Fibroblast of skin of right quadriceps (primary cell): Measurements from ENCODE around the gene CHN2.

Source experiments
- DNase-seq: peaks from one replicate; pipeline ENCODE4 v3.0.0-alpha.2; 2013

CHN2 gene

DNA sequence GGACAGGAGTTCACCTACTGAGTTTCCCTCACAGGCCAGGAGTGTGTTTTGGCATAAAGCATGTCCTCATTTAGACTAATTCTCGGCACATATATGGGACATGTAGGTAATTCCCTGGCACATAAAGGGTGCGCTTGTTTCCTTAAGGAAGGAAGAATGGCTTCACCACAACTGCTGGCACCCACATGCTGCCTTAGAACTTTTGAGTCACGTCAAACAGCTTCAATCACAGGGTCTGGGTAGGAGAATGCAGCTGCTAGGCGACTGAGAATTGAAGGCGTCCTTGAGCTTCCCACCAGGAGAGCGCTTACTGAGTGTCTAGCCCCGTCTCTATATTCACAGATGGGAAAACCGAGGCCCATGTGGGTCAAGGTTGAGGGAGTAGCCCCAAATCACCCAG is 146.1 kb downstream of the CHN2 start:
- DNase-seq = no peak

DNA sequence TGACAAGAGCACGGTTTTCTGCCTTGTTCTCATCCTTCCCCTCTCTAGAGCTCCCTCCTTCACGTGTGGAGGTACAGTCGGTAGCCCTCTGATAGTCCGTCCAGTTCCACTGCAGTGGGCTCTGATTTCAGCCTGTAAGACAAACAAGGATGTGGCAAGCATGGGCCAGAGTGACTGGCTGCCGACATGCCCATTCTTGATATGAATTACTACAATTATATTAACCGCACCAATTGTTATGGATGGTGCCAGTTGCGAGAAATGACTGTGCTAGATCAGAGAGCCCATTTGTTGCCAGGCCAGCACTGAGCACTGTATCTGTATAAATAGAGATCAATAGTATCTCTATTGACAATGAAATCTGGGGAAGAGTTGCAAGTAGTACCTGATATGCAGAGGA is 146.6 kb downstream of the CHN2 start:
- DNase-seq = no peak

GRCh38 chr7:29342761-29343160 is 148.2 kb downstream of the CHN2 start:
- DNase-seq = peak; percentile 63

- no peak for DNase-seq
Measured at GRCh38 chr7:29343399-29343798, 148.8 kb downstream of the CHN2 start.

GRCh38 chr7:29344334-29344978 is 149.9 kb downstream of the CHN2 start:
- DNase-seq = no peak

- peak; percentile 6 for DNase-seq
Measured at GRCh38 chr7:29345590-29345989, 151.0 kb downstream of the CHN2 start.

DNA sequence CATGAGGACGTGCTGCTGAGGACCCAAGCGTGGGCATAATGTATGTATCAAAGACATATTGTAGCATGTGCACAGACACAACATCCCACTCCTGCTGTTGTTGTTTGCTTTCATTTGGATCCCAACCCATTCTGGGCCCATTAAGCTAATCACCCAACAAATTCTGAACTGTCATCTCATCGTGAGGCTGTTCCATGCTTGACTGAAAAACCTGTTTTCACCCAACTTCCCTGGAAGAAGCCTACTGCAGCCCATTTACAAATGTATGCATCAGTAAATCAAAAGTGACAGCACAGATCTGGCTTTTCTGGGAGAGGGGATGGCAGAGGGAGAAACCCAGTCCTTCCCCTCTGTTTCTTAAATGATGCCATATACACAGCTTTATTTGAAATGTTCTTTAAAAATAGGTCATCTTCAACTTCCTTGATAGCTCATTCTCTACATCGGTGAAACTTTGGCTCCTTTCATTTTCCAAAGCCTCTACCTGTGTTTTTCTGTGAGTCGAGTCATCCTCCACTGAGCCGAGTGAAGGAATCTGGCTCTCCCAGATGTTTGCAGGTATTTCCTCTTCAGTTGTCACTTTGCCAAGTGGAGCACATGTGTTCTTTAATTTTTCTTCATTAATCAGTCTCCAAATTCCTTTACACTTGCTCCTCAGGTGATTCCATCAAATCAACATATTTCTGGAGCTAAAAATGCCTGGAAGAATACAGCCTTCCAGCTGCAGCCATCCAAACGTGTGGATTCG is 151.8 kb downstream of the CHN2 start:
- no peak for DNase-seq

- no peak for DNase-seq
Measured at GRCh38 chr7:29349362-29349761, 154.8 kb downstream of the CHN2 start.

DNA sequence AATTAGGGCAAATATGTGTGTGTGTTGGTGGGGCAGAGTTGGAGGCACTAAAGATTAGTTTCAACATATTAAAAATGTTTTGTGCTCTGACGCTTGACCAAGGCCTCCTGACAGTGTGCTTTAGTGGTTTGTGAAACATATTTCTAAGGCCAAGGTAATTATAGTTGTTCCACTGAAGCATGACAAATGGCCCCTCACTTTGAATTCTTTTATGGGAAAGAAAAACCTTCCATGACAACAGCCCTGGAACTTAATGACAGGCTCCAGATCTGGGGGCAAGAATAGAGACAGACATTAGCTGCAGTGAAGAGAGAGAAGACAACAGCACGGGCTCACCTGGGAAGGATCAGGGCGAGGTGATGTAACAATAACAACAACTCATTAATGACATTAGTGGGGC is 155.8 kb downstream of the CHN2 start:
- DNase-seq = no peak

DNA sequence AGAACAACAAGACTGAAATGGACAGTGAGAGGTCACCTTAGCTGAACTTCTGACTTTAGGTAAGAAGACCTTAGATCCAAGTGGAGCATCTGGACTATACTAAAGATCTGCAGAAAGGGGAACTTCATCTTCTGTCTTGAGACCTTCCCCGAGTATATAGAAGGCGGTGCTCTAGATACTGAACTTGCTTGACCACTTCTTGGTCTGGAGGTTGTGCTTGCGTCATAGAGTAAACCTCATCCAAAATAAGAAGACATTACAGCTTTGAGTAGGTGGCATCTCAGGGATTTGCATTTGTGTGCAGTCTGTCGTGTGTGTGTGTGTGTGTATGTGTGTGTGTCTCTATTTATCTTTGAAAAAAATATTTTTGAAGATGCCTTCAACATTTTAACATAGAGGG is 157.5 kb downstream of the CHN2 start:
- DNase-seq = no peak

DNA sequence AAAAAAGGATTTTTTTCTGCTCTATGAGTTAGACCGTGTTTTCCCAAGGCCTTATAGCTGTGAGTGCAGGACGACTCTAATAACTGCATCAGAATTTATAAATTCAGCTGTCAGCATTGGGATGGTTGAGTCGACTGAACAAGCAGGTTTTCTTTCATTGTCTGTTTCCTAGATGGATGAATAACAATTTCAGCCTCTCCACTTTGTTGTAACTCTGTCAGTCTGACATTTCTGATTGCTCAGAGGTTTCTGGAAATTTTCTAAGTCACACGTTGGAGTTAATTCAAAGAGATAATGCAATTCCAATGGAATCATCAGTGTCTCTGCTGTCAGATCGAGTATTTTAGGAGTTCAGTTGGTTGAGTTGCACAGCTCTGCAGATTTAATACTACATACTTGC is 159.2 kb downstream of the CHN2 start:
- no peak for DNase-seq

DNA sequence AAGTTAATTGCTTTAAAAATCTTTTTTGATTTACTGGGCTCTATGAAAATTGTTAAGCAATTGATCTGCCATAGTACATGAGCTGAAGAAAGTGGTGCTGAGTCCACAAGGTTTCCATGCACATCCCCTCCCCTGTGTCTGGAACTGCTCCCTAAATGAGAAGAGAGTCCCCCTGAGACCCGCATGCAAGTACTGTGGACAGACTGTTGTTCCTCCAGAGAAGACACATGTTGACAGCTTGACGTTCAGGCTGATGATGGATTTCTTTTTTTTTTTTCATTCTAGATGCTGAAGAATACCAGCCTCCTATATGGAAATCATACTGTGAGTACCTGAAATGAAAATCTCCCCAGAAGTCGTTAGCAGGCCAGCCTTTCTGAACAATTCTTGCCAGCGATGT is 159.8 kb downstream of the CHN2 start:
- no peak for DNase-seq

- DNase-seq = no peak
Measured at GRCh38 chr7:29355388-29355787, 160.8 kb downstream of the CHN2 start.

DNA sequence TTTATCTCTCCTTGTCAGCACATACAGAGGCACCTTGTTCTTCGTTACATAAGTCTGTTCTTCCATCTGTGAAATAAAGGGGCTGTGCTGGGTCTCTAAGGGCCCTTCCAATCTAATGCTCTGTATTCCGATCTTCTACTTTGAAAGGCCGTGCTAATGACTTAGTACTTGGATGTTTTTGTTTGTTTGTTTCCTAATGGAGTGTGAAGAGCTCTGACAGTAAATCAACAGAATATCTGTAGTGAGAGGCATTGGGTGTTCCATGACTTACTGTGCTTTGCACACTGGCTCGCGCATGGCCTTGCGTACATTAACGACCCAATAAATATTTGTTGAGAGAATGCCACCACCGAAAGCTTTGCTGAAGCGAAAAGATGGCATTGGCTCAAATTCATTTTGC is 162.1 kb downstream of the CHN2 start:
- DNase-seq = no peak

GRCh38 chr7:29359482-29360093 is 165.0 kb downstream of the CHN2 start:
- DNase-seq = no peak

- DNase-seq = peak; percentile 46
Measured at GRCh38 chr7:29360633-29361625, 166.4 kb downstream of the CHN2 start.

DNA sequence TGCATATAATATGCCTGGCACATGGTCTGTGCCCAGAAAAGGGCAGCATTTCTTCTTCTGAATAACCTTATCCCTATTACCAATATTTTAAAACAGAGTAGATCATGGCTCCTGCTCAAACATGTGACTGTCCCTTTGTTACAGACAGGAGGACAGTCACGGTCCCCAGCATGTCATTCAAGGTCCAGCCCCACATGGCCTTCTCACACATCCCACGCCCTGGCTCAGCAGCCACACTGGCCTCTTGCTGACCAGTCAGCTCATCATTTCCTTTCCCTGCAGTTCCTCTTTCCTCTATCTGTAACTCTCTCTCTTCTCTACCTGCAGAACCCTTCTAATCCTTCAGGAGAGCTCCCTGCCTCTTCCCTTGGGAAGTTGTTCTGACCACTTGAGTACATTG is 167.8 kb downstream of the CHN2 start:
- DNase-seq = no peak

DNA sequence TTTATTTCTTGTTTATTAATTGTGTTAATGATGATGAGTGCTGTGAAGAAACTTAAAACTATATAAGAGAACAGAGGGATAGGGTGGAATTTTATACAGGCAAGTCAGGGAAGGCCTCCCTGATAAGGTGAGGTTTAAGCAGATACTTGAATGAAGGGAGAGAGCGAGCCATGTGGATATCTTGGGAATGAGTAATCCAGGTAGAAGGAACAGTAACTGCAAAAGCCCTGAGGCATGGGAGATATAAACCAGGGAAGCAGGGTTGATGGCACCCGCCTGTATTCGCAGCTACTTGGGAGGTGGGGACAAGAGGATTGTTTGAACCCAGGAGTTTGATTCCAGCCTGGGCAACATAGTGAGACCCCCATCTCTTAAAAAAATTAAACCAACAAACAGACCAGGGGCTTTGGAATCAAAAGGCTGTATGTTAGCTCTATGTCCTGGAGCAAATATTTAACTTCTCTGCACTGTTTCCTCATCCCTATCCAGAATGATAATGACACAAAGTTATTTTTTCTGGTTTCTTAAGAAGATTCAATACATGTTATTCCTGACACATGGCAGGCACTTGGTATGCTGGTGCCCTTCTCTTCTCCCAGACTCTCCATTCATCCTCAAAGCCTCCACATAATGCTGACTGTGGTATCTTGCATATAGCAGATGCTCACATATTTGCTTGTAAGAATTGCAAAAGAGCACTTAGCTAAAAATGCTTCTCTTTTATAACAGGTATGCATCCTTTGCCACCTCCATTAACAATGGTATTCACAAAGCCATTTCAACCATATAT is 169.3 kb downstream of the CHN2 start:
- no peak for DNase-seq

DNA sequence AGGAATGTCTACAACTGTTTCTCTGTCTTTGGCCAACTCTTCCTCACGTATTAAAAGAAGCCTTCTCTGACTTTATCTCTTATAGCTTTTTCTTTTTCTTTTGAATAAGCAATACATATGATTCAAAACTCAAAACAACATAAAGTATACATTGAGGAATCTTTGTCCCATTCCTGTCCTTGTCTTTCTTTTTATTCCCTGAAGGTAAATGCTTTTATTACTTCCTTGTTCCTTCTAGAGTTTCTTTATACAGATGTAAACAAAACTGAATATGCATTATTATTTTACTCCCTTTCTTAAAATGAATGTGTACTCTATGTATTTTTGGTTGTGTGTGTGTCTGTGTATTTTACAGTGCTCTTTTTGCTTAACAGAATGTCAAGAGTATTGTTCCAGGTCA is 170.1 kb downstream of the CHN2 start:
- no peak for DNase-seq

- no peak for DNase-seq
Measured at GRCh38 chr7:29365423-29365822, 170.8 kb downstream of the CHN2 start.

- no peak for DNase-seq
Measured at GRCh38 chr7:29367784-29368183, 173.2 kb downstream of the CHN2 start.

GRCh38 chr7:29369909-29370488 is 175.4 kb downstream of the CHN2 start:
- no peak for DNase-seq
